OCI-LY7 (cell line): ENCODE results near the gene PIMREG.

Source experiments
- CTCF ChIP-seq: fragments of 200-600 bp; sonication (generic); conservative IDR thresholded peaks from 2 replicates; pipeline ENCODE4 v1.5.1; 2014; ENCODE audit warnings: mild to moderate bottlenecking, antibody characterized with exemption, low read length, moderate library complexity, mixed read lengths
- EZH2phosphoT487 ChIP-seq: fragments of 200-600 bp; sonication (generic); IDR thresholded peaks from 2 replicates; pipeline ENCODE4 v1.6.1; 2018; ENCODE audit warnings: low read depth, borderline replicate concordance, mild to moderate bottlenecking, mixed run types, antibody characterized with exemption, low read length, moderate library complexity, mixed read lengths

- TF ChIP-seq CTCF = no peak
- no peak for TF ChIP-seq EZH2phosphoT487
Observed at GRCh38 chr17:6457688-6458459, 13.6 kb downstream of the PIMREG start.
